Posterior cingulate gyrus (tissue), 11 donors: Measurements from ENCODE around the gene ANXA2.
A peak's percentile ranks its signal among the peaks of the same experiment; 100 is the strongest.
"Not testable (repeated sequence)": the region's sequence is repeated elsewhere in the genome, so short reads cannot be mapped to it uniquely, and the experiment has no call there.

Experiments used
- DNase-seq, 10 donors: peaks; one replicate each; pipeline versions ENCODE4 v3.0.0 to v3.0.0-alpha.2; 2020 to 2021; ENCODE audit warnings: mixed read lengths in 3 of 10
- intact Hi-C: fragments of 100-400 bp; cut with DNase I; formaldehyde crosslinking; loops from one replicate; pipeline ENCODE4 v1.15.1; 2023

ANXA2 gene

GRCh38 chr15:60397772-60398445, at the start of gene ANXA2:
ANXA2 (minus strand) TSS chr15:60397986; CDS start chr15:60386075, 11,911 bp downstream.
- intact Hi-C loops, result no loop called here
- DNase-seq, result peak in 2 of 10 donors; percentile 28 to 78

- intact Hi-C loops, result loop anchor here (5.0 kb wide), 1 partner anchor 87 kb away; no protein-coding TSS in a partner anchor
- DNase-seq, result peak in 1 of 10 donors; percentile 66
These were observed 46.6 kb upstream of the ANXA2 start for GRCh38 chr15:60444289-60444912.

- DNase-seq, result no peak
These were observed 45.0 kb upstream of the ANXA2 start for GRCh38 chr15:60442763-60443162.

GRCh38 chr15:60442031-60442650, 44.4 kb upstream of the ANXA2 start:
- DNase-seq, result no peak

More at GRCh38 chr15:60442763-60443162, 45.0 kb upstream of the ANXA2 start:
- intact Hi-C loops, result loop anchor here (5.0 kb wide), 1 partner anchor 85 kb away; no protein-coding TSS in a partner anchor

GRCh38 chr15:60441331-60441730, 43.5 kb upstream of the ANXA2 start:
- intact Hi-C loops, result loop anchor here (5.0 kb wide), 1 partner anchor 84 kb away; no protein-coding TSS in a partner anchor
- no peak for DNase-seq

More at GRCh38 chr15:60442031-60442650, 44.4 kb upstream of the ANXA2 start:
- intact Hi-C loops, result loop anchor here (5.0 kb wide), 1 partner anchor 85 kb away; no protein-coding TSS in a partner anchor

GRCh38 chr15:60438646-60439045, 40.9 kb upstream of the ANXA2 start:
- intact Hi-C loops, result no loop called here
- DNase-seq, result no peak

GRCh38 chr15:60428935-60429334, 31.1 kb upstream of the ANXA2 start:
- intact Hi-C loops, result no loop called here
- DNase-seq, result no peak

GRCh38 chr15:60426870-60427508, 29.2 kb upstream of the ANXA2 start:
- no peak for DNase-seq
- intact Hi-C loops, result no loop called here

- DNase-seq, result no peak
These were observed 27.7 kb upstream of the ANXA2 start for GRCh38 chr15:60425461-60425860.

GRCh38 chr15:60424006-60424405, 26.2 kb upstream of the ANXA2 start:
- intact Hi-C loops, result no loop called here
- DNase-seq, result no peak

More at GRCh38 chr15:60425461-60425860, 27.7 kb upstream of the ANXA2 start:
- intact Hi-C loops, result no loop called here

GRCh38 chr15:60423537-60423936, 25.8 kb upstream of the ANXA2 start:
- intact Hi-C loops, result no loop called here
- peak in 2 of 10 donors; percentile 10 to 22 for DNase-seq

- intact Hi-C loops, result no loop called here
- no peak for DNase-seq
These were observed 23.8 kb upstream of the ANXA2 start for GRCh38 chr15:60421544-60421943.

GRCh38 chr15:60420203-60420716, 22.5 kb upstream of the ANXA2 start:
- DNase-seq, result no peak
- intact Hi-C loops, result no loop called here

- intact Hi-C loops, result no loop called here
- DNase-seq, result no peak
These were observed 22.0 kb upstream of the ANXA2 start for GRCh38 chr15:60419753-60420152.

- no peak for DNase-seq
- intact Hi-C loops, result no loop called here
These were observed 20.3 kb upstream of the ANXA2 start for GRCh38 chr15:60418096-60418495.

GRCh38 chr15:60417112-60417511, 19.3 kb upstream of the ANXA2 start:
- intact Hi-C loops, result no loop called here
- no peak for DNase-seq

- DNase-seq, result no peak
- intact Hi-C loops, result no loop called here
These were observed 18.7 kb upstream of the ANXA2 start for GRCh38 chr15:60416484-60416883.

GRCh38 chr15:60414016-60414682, 16.4 kb upstream of the ANXA2 start:
- intact Hi-C loops, result no loop called here
- DNase-seq, result peak in 1 of 10 donors; percentile 33

- no peak for DNase-seq
These were observed 15.5 kb upstream of the ANXA2 start for GRCh38 chr15:60413231-60413824.

GRCh38 chr15:60412807-60413206, 15.0 kb upstream of the ANXA2 start:
- DNase-seq, intact Hi-C loops: not testable (repeated sequence)

More at GRCh38 chr15:60413231-60413824, 15.5 kb upstream of the ANXA2 start:
- intact Hi-C loops, result no loop called here
